ENCODE measurements around the gene GRM7.

GRM7 gene

GRCh38 chr3:6860954-6861624 lies at the start of gene GRM7:
TSS of gene GRM7 (plus strand) at chr3:6861115.
- H3K9me3 ChIP-seq (ENCODE audit: control insufficient read depth, insufficient read depth, low read length): no peaks in the 10 kb centered on the region
- no peaks in the 10 kb centered on the region for H3K36me3 ChIP-seq (ENCODE audit: insufficient read depth, low read length)
- H3K9ac ChIP-seq (ENCODE audit: low read depth, low read length): peak within 1 kb of the TSS; percentile 67
- H3K4me1 ChIP-seq (ENCODE audit: insufficient read depth, low read length): no peaks in the 10 kb centered on the region

- Histone ChIP-seq H3K9ac (ENCODE audit: low read depth, low read length) (no peak overlapping the region), H3K9me3 (ENCODE audit: control insufficient read depth, insufficient read depth, low read length) (no peaks in the 10 kb centered on the region), H3K4me1 (ENCODE audit: insufficient read depth, low read length) (no peaks in the 10 kb centered on the region), H3K36me3 (ENCODE audit: insufficient read depth, low read length) (no peaks in the 10 kb centered on the region)
Measured at GRCh38 chr3:6821411-6821810, 39.5 kb upstream of the GRM7 start.

- no peaks in the 10 kb centered on the region for H3K9me3 ChIP-seq (ENCODE audit: control insufficient read depth, insufficient read depth, low read length)
- H3K9ac ChIP-seq (ENCODE audit: low read depth, low read length): no peak overlapping the region
- no peaks in the 10 kb centered on the region for H3K4me1 ChIP-seq (ENCODE audit: insufficient read depth, low read length)
- no peaks in the 10 kb centered on the region for H3K36me3 ChIP-seq (ENCODE audit: insufficient read depth, low read length)
Measured at GRCh38 chr3:6825524-6825923, 35.4 kb upstream of the GRM7 start.

- Histone ChIP-seq H3K9me3 (ENCODE audit: control insufficient read depth, insufficient read depth, low read length) (no peaks in the 10 kb centered on the region), H3K4me1 (ENCODE audit: insufficient read depth, low read length) (no peaks in the 10 kb centered on the region), H3K9ac (ENCODE audit: low read depth, low read length) (no peak overlapping the region), H3K36me3 (ENCODE audit: insufficient read depth, low read length) (no peaks in the 10 kb centered on the region)
Measured at GRCh38 chr3:6827453-6827852, 33.5 kb upstream of the GRM7 start.

- H3K9me3 ChIP-seq (ENCODE audit: control insufficient read depth, insufficient read depth, low read length): no peaks in the 10 kb centered on the region
- H3K4me1 ChIP-seq (ENCODE audit: insufficient read depth, low read length): no peaks in the 10 kb centered on the region
- no peaks in the 10 kb centered on the region for H3K36me3 ChIP-seq (ENCODE audit: insufficient read depth, low read length)
- H3K9ac ChIP-seq (ENCODE audit: low read depth, low read length): no peak overlapping the region
Measured at GRCh38 chr3:6844723-6845122, 16.2 kb upstream of the GRM7 start.

GRCh38 chr3:6854184-6854583 lies 6.7 kb upstream of the GRM7 start:
- no peaks in the 10 kb centered on the region for H3K4me1 ChIP-seq (ENCODE audit: insufficient read depth, low read length)
- no peak overlapping the region for H3K9ac ChIP-seq (ENCODE audit: low read depth, low read length)
- no peaks in the 10 kb centered on the region for H3K36me3 ChIP-seq (ENCODE audit: insufficient read depth, low read length)
- H3K9me3 ChIP-seq (ENCODE audit: control insufficient read depth, insufficient read depth, low read length): no peaks in the 10 kb centered on the region

- no peaks in the 10 kb centered on the region for H3K9me3 ChIP-seq (ENCODE audit: control insufficient read depth, insufficient read depth, low read length)
- H3K36me3 ChIP-seq (ENCODE audit: insufficient read depth, low read length): no peaks in the 10 kb centered on the region
- H3K4me1 ChIP-seq (ENCODE audit: insufficient read depth, low read length): no peaks in the 10 kb centered on the region
- no peak overlapping the region for H3K9ac ChIP-seq (ENCODE audit: low read depth, low read length)
Measured at GRCh38 chr3:6857510-6857909, 3.4 kb upstream of the GRM7 start.

- Histone ChIP-seq H3K36me3 (ENCODE audit: insufficient read depth, low read length) (no peaks in the 10 kb centered on the region), H3K9me3 (ENCODE audit: control insufficient read depth, insufficient read depth, low read length) (no peaks in the 10 kb centered on the region), H3K4me1 (ENCODE audit: insufficient read depth, low read length) (no peaks in the 10 kb centered on the region), H3K9ac (ENCODE audit: low read depth, low read length) (peak overlapping the region; percentile 67)
Measured at GRCh38 chr3:6860149-6860953, 564 bp upstream of the GRM7 start.

- no peaks in the 10 kb centered on the region for H3K36me3 ChIP-seq (ENCODE audit: insufficient read depth, low read length)
- H3K9ac ChIP-seq (ENCODE audit: low read depth, low read length): peak overlapping the region; percentile 67; the same call in 1 of the 2 replicates
- H3K4me1 ChIP-seq (ENCODE audit: insufficient read depth, low read length): no peaks in the 10 kb centered on the region
- H3K9me3 ChIP-seq (ENCODE audit: control insufficient read depth, insufficient read depth, low read length): no peaks in the 10 kb centered on the region
Measured at GRCh38 chr3:6861625-6862000, 698 bp downstream of the GRM7 start.

GRCh38 chr3:6862041-6862879 lies 1.3 kb downstream of the GRM7 start:
- H3K36me3 ChIP-seq (ENCODE audit: insufficient read depth, low read length): no peaks in the 10 kb centered on the region
- no peaks in the 10 kb centered on the region for H3K4me1 ChIP-seq (ENCODE audit: insufficient read depth, low read length)
- peak overlapping the region; percentile 67; the same call in 1 of the 2 replicates for H3K9ac ChIP-seq (ENCODE audit: low read depth, low read length)
- H3K9me3 ChIP-seq (ENCODE audit: control insufficient read depth, insufficient read depth, low read length): no peaks in the 10 kb centered on the region

- Histone ChIP-seq H3K9ac (ENCODE audit: low read depth, low read length) (peak overlapping the region; percentile 8; the same call in 1 of the 2 replicates), H3K9me3 (ENCODE audit: control insufficient read depth, insufficient read depth, low read length) (no peaks in the 10 kb centered on the region), H3K36me3 (ENCODE audit: insufficient read depth, low read length) (no peaks in the 10 kb centered on the region), H3K4me1 (ENCODE audit: insufficient read depth, low read length) (no peaks in the 10 kb centered on the region)
Measured at GRCh38 chr3:6862880-6863195, 1.9 kb downstream of the GRM7 start.

- H3K9me3 ChIP-seq (ENCODE audit: control insufficient read depth, insufficient read depth, low read length): no peaks in the 10 kb centered on the region
- H3K36me3 ChIP-seq (ENCODE audit: insufficient read depth, low read length): no peaks in the 10 kb centered on the region
- no peaks in the 10 kb centered on the region for H3K4me1 ChIP-seq (ENCODE audit: insufficient read depth, low read length)
- H3K9ac ChIP-seq (ENCODE audit: low read depth, low read length): no peak overlapping the region
Measured at GRCh38 chr3:6867269-6867668, 6.4 kb downstream of the GRM7 start.

- no peaks in the 10 kb centered on the region for H3K36me3 ChIP-seq (ENCODE audit: insufficient read depth, low read length)
- no peaks in the 10 kb centered on the region for H3K4me1 ChIP-seq (ENCODE audit: insufficient read depth, low read length)
- no peaks in the 10 kb centered on the region for H3K9me3 ChIP-seq (ENCODE audit: control insufficient read depth, insufficient read depth, low read length)
- H3K9ac ChIP-seq (ENCODE audit: low read depth, low read length): no peak overlapping the region
Measured at GRCh38 chr3:6878731-6879130, 17.8 kb downstream of the GRM7 start.

- Histone ChIP-seq H3K9me3 (ENCODE audit: control insufficient read depth, insufficient read depth, low read length) (no peaks in the 10 kb centered on the region), H3K4me1 (ENCODE audit: insufficient read depth, low read length) (no peaks in the 10 kb centered on the region), H3K9ac (ENCODE audit: low read depth, low read length) (no peak overlapping the region), H3K36me3 (ENCODE audit: insufficient read depth, low read length) (no peaks in the 10 kb centered on the region)
Measured at GRCh38 chr3:6912240-6912639, 51.3 kb downstream of the GRM7 start.
